Subcutaneous abdominal adipose tissue (tissue), 5 donors: ENCODE results near the gene BBX.

Experiments used
- H3K27ac ChIP-seq: one replicate; pipeline ENCODE4 v1.7.0; 2013; ENCODE audit warnings: low read depth, mild to moderate bottlenecking, inconsistent platforms, low read length, moderate library complexity
- H3K27me3 ChIP-seq, 5 donors: one replicate each; pipeline ENCODE4 v1.7.0; 2013; ENCODE audit warnings: low read length in 5 of 5, inconsistent platforms in 1 of 5; ENCODE audit not compliant: control insufficient read depth in 5 of 5, insufficient read depth in 4 of 5
- H3K36me3 ChIP-seq, 5 donors: one replicate each; pipeline ENCODE4 v1.7.0; 2013; ENCODE audit warnings: low read length in 5 of 5; ENCODE audit not compliant: control insufficient read depth in 5 of 5, insufficient read depth in 5 of 5
- H3K4me1 ChIP-seq, 5 donors: one replicate each; pipeline ENCODE4 v1.7.0; 2013; ENCODE audit warnings: low read length in 5 of 5, mild to moderate bottlenecking in 3 of 5, moderate library complexity in 1 of 5; ENCODE audit not compliant: control insufficient read depth in 5 of 5, insufficient read depth in 5 of 5
- H3K4me3 ChIP-seq, 5 donors: one replicate each; pipeline ENCODE4 v1.7.0; 2013; ENCODE audit warnings: low read length in 5 of 5, low read depth in 1 of 5
- H3K9ac ChIP-seq, 5 donors: one replicate each; pipeline ENCODE4 v1.7.0; 2013; ENCODE audit warnings: low read length in 5 of 5, mild to moderate bottlenecking in 4 of 5, moderate library complexity in 3 of 5
- H3K9me3 ChIP-seq, 5 donors: one replicate each; pipeline ENCODE4 v1.7.0; 2013; ENCODE audit warnings: low read length in 5 of 5; ENCODE audit not compliant: control insufficient read depth in 5 of 5
- donor health status: healthy.
- donor health status: healthy.
- donor health status: healthy.
- donor health status: healthy.
- donor health status: healthy.

BBX gene

DNA sequence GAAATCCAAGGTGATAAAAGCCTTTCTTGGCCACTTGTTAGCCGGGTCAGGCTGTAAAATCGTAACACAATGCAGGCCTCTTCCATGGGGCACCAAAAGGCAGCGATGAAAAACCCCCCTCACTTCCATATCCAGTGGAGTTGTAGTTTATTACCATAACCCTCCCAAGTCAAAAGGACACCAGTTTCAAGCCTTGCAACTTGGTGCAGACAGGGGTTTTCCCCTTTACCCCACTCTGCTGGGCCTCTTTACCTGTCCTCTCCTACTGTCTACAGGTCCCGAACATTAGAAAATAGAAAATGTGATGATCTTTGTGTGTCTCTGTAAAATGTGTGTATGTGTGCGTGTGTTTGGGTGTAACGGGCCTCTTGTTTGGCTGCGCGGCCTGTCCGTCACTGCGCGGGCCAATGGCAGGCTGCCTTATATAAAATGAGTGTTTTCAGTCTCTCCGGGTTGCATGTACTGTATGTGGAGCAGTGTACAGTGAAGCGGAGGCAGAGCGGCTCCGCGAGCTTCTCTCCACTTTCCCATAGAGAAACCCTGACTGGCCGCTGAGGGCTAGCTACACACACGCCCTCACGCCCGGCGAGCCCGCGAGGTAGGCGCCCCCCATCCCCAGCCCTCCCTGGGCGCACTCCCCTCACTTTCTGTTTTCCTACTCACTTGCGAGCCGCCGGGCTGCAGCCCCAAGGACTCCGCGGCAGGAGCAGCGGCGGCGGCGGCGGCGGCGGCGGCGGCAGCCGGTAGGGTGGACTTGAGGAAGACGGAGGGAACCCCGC is at the start of gene BBX:
TSS of gene BBX (plus strand) at position 453 of the 779 bp plus-strand sequence. CDS start 187,499 bp downstream, outside the sequence.
- Histone ChIP-seq H3K27me3 (no peaks in the 10 kb centered on the region), H3K9me3 (no peaks in the 10 kb centered on the region), H3K27ac (peak within 1 kb of the TSS; percentile 92)

DNA sequence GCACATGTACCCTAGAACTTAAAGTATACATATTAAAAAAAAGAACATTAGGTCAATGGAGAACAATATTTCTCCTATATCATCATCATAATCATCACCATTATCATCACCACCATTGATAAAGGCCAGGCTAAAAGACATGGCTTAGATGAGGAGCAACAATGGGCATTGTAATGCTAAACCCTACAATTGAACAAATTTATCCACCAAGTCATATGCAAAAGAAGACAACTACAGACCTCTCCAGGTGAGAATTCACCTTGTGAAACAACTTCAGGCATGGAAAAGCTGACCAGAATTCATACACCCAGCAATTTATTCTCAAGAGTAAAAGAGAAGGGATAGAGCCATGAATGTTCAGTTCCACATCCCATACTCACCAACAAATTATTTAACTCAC is 46.3 kb upstream of the BBX start:
- Histone ChIP-seq H3K4me1 (no peaks in the 10 kb centered on the region), H3K9ac (no peak overlapping the region), H3K27ac (no peak overlapping the region)

More for the DNA sequence above, at the start of gene BBX:
- Histone ChIP-seq H3K4me1 (peaks cover 3 to 26% (median 18%) of the 10 kb centered on the region in 5 donors), H3K4me3 (peak within 1 kb of the TSS; percentile 77 to 98 (median 97)), H3K9ac (peak within 1 kb of the TSS; percentile 76 to 88 (median 86)), H3K36me3 (peaks cover 0 to 5% (median 0%) of the 10 kb centered on the region in 5 donors)

GRCh38 chr3:107487490-107487889 is 35.3 kb upstream of the BBX start:
- H3K36me3 ChIP-seq, result no peaks in the 10 kb centered on the region
- H3K4me3 ChIP-seq, result no peak overlapping the region
- no peak overlapping the region for H3K9ac ChIP-seq
- H3K9me3 ChIP-seq, result no peaks in the 10 kb centered on the region
- no peaks in the 10 kb centered on the region for H3K27me3 ChIP-seq
- no peaks in the 10 kb centered on the region for H3K4me1 ChIP-seq
- H3K27ac ChIP-seq, result no peak overlapping the region

More for the DNA sequence above, 46.3 kb upstream of the BBX start:
- Histone ChIP-seq H3K27me3 (no peaks in the 10 kb centered on the region), H3K4me3 (no peak overlapping the region), H3K9me3 (peaks cover 0 to 2% (median 0%) of the 10 kb centered on the region in 5 donors), H3K36me3 (no peaks in the 10 kb centered on the region)

GRCh38 chr3:107488942-107489341 is 33.8 kb upstream of the BBX start:
- no peak overlapping the region for H3K9ac ChIP-seq
- H3K27ac ChIP-seq, result no peak overlapping the region
- H3K27me3 ChIP-seq, result peaks cover 0 to 2% (median 0%) of the 10 kb centered on the region in 5 donors
- no peaks in the 10 kb centered on the region for H3K36me3 ChIP-seq
- H3K4me1 ChIP-seq, result no peaks in the 10 kb centered on the region
- H3K9me3 ChIP-seq, result no peaks in the 10 kb centered on the region
- no peak overlapping the region for H3K4me3 ChIP-seq

GRCh38 chr3:107493134-107493533 is 29.6 kb upstream of the BBX start:
- Histone ChIP-seq H3K27ac (no peak overlapping the region), H3K4me1 (no peaks in the 10 kb centered on the region), H3K36me3 (no peaks in the 10 kb centered on the region)

DNA sequence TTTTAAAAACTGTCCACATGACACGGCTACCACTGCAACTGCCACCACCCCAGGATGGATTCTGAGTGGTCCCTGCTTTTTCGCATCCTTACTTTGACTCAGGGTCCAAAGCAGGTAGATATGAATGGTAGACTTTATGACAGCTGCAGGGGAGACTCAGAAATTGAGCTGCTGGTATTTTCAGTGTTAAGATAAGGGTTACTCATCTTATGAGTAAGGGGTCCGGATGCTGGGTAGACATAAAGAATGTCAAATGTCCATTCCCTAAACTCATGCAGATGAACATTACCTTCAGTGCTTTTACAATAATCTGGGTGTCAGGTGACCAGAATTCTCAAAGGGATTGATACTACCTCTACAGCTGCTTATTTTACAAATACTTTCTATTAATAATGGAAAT is 25.9 kb upstream of the BBX start:
- H3K4me1 ChIP-seq, result no peaks in the 10 kb centered on the region
- no peak overlapping the region for H3K27ac ChIP-seq
- no peaks in the 10 kb centered on the region for H3K36me3 ChIP-seq
- H3K9ac ChIP-seq, result no peak overlapping the region
- H3K27me3 ChIP-seq, result peaks cover 0 to 3% (median 0%) of the 10 kb centered on the region in 5 donors
- no peak overlapping the region for H3K4me3 ChIP-seq
- no peaks in the 10 kb centered on the region for H3K9me3 ChIP-seq

More at GRCh38 chr3:107493134-107493533, 29.6 kb upstream of the BBX start:
- H3K9ac ChIP-seq, result no peak overlapping the region
- H3K27me3 ChIP-seq, result peaks cover 0 to 3% (median 0%) of the 10 kb centered on the region in 5 donors
- H3K4me3 ChIP-seq, result no peak overlapping the region
- no peaks in the 10 kb centered on the region for H3K9me3 ChIP-seq

- Histone ChIP-seq H3K27ac (no peak overlapping the region), H3K4me3 (no peak overlapping the region), H3K9ac (no peak overlapping the region), H3K4me1 (no peaks in the 10 kb centered on the region), H3K36me3 (no peaks in the 10 kb centered on the region), H3K9me3 (no peaks in the 10 kb centered on the region), H3K27me3 (peaks cover 0 to 3% (median 0%) of the 10 kb centered on the region in 5 donors)
Measured at GRCh38 chr3:107498646-107499045, 24.1 kb upstream of the BBX start.

DNA sequence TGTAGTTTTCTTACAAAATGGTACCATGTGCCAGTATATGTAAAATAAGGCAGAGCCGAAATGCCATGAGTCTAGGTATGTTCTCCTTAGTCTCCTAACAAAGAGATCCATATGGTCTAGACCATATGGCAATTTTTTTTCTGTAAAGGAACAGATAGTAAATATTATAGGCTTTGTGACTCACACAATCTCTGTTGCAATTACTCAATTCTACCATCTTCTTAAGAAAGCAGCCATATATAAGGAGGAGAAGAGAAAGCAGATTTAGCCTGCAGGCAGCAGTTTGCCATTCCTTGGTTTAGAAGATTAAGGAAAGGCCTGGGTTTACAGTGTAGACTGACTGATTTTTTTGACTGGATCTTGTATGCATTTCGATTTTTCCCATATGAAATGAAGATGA is 16.3 kb upstream of the BBX start:
- Histone ChIP-seq H3K9me3 (no peaks in the 10 kb centered on the region), H3K9ac (no peak overlapping the region), H3K27ac (no peak overlapping the region), H3K36me3 (no peaks in the 10 kb centered on the region), H3K4me3 (no peak overlapping the region), H3K4me1 (no peaks in the 10 kb centered on the region), H3K27me3 (no peaks in the 10 kb centered on the region)

DNA sequence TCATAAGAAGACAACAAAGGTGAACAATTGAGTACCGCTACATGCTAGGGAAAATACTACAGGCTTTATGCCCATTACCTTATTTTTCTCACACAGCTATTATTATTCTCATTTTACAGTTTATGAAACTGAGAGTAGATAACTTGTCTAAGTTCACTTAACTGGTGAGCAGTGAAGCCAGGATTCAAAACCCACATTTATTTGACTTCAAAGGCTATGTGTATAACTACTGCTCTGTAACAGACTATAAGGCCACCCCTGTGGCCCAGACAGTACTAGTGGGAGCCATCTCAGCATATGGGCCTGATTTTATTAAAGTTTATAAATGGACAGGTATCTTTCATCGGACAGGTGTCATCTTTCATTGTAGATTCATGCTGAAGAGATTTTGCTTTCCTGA is 14.4 kb upstream of the BBX start:
- Histone ChIP-seq H3K4me3 (no peak overlapping the region), H3K36me3 (no peaks in the 10 kb centered on the region), H3K9me3 (no peaks in the 10 kb centered on the region), H3K27me3 (peaks cover 0 to 2% (median 0%) of the 10 kb centered on the region in 5 donors), H3K4me1 (no peaks in the 10 kb centered on the region), H3K9ac (no peak overlapping the region), H3K27ac (no peak overlapping the region)

DNA sequence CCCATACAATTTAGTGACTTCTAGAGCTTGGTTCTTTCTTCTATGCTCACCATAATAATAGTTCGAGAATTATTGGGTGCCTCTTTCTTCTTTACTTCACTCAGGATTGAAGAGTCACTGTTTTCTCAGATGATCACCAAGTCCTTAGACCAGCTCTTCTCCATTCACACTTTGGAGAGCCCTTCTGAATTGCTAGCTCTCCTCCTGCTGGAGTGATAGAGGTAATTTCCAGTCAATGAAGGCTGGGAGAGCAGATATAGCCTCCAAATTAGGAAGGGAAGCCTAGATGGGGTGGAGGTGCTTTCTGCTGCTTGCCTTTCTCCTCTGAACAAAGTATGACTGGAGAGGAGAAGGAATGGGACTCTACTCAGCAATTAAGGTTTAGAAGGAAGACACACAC is 10.7 kb upstream of the BBX start:
- no peak overlapping the region for H3K27ac ChIP-seq
- peaks cover 0 to 2% (median 0%) of the 10 kb centered on the region in 5 donors for H3K27me3 ChIP-seq
- no peaks in the 10 kb centered on the region for H3K36me3 ChIP-seq
- H3K9me3 ChIP-seq, result no peaks in the 10 kb centered on the region
- no peak overlapping the region for H3K9ac ChIP-seq
- H3K4me3 ChIP-seq, result no peak overlapping the region
- H3K4me1 ChIP-seq, result peaks cover 0 to 2% (median 0%) of the 10 kb centered on the region in 5 donors
